Fibroblast of skin of abdomen (primary cell): ENCODE data around the gene U2AF1L4.

Experiments used
- DNase-seq: peaks from one replicate; pipeline ENCODE4 v3.0.0-alpha.2; 2013

Gene U2AF1L4

GRCh38 chr19:35710784-35711723 is 34.2 kb downstream of the U2AF1L4 start:
- DNase-seq = no peak

- no peak for DNase-seq
Observed at GRCh38 chr19:35708391-35708790, 36.8 kb downstream of the U2AF1L4 start.

- DNase-seq = peak; percentile 56
Observed at GRCh38 chr19:35704218-35704617, 41.0 kb downstream of the U2AF1L4 start, which contains the start of gene ZBTB32. Gene ZBTB32, plus strand, starts transcription at chr19:35704558. Its CDS starts 10,069 bp downstream, at chr19:35714627.

- no peak for DNase-seq
Observed at GRCh38 chr19:35703343-35703742, 41.9 kb downstream of the U2AF1L4 start.

GRCh38 chr19:35702223-35703012 is 42.8 kb downstream of the U2AF1L4 start:
- peak; percentile 97 for DNase-seq

GRCh38 chr19:35696835-35697234 is 48.4 kb downstream of the U2AF1L4 start:
- DNase-seq = no peak

- DNase-seq = no peak
Observed at GRCh38 chr19:35695895-35696422, 49.3 kb downstream of the U2AF1L4 start.

GRCh38 chr19:35693835-35694599 is 51.2 kb downstream of the U2AF1L4 start:
- peak; percentile 82 for DNase-seq

- DNase-seq = no peak
Observed at GRCh38 chr19:35693422-35693821, 51.8 kb downstream of the U2AF1L4 start.
